ENCODE results near the gene NANS.

- TF ChIP-seq CTCF (IDR thresholded peaks at IDR 0.05; ENCODE audit: insufficient read depth, low read length) (peak; percentile 88), POLR2AphosphoS5 (IDR thresholded peaks at IDR 0.05; ENCODE audit: low read depth) (no peak)
These were observed 17.8 kb downstream of the NANS start for GRCh38 chr9:98074115-98074990.

Measured in HL-60 (cell line).